DMS53 (cell line): ENCODE results near the gene CTIF.
A peak's percentile ranks its signal among the peaks of the same experiment; 100 is the strongest.
"Not testable (repeated sequence)": the region's sequence is repeated elsewhere in the genome, so short reads cannot be mapped to it uniquely, and the experiment has no call there.

ENCODE experiments used
- DNase-seq: peaks from one replicate; lab custom pipeline; 2025; lab: John Stamatoyannopoulos, UW

CTIF gene

DNA sequence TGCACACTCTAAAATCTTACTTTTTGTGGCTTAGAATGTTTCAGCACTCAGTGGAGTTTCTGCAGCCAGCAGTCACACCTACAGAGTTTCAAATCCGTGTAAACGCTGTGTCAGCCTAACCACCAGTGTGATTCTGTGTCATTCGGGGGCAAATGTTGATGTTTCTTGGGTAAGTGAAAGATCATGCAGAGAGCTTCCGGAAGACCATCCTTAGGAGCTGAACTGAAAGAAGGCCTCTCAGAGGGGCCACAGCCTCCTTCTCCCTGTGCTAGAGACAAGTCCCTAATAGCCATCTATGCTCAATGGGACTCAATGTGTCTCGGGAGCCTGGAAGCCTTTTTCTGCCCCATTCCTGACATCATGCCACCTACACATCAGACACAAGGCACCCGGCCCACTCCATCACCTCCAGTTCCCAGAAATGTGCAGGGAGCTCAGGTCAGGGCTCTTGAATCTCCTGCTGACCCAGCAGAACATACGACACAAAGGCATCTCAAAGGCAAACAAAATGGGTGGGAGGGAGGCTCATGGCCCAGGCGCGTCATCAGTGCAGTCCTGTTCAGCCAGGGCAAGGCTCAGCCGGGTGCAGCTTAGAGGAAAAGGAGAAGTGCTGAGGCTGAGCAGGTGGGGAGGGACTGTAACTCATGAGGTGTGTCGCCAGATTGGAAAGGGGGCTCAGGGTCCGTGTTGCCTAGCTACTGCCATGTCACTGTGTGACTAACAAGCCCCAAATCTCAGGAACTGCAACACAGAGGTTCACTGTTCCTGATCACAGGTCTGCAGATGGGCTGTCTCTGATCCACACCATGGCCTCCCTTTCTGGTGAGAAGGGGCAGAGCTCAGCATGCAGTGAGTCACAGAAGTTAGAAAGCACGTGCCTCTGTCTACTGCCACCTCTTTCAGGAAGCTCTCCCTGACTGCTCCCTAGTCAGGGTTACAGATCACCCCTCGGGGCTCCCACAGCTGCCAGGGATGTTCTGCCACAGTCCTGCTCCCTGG lies 329.9 kb downstream of the CTIF start:
- DNase-seq, result peak; percentile 73

DNA sequence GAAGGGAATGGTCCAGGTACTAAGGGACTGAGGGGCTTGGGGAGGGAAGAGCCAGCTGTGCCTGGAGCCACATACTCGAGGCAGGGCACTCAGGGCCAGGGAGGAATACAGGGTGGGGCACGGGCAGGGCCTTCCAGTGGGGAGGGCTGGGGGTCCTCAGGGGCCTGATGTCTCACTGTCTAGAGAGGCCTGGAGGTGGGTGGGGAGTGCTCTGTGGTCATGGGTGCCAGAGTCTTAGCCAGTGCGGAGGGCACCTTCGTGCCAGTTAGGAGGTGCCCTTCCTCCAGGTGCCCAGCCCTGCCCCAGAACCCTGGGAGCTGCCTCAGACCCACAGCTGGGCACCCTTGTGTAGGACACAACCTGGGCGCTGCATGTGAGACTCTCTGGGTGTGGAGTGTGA lies 330.8 kb downstream of the CTIF start:
- DNase-seq, result no peak

DNA sequence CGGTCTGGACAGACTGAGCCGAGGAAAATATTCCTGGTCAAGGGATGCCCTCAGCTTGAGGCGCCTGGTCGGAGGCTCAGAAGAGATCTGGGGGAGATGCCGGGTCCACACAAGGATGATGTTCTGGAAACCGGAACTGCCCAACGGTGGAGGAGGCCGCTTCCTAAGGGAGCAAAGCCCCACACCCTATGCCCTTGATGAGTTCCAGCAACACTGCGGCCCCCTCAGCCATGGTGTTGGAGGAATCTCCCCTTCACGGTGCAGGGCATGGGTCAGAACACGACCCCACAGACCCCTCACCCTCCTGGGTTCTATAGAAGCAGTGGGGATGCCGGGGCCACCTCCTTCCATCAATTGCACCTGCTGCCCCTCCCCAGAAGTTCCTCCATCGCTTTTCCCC lies 332.1 kb downstream of the CTIF start:
- DNase-seq, result not testable (repeated sequence)

DNA sequence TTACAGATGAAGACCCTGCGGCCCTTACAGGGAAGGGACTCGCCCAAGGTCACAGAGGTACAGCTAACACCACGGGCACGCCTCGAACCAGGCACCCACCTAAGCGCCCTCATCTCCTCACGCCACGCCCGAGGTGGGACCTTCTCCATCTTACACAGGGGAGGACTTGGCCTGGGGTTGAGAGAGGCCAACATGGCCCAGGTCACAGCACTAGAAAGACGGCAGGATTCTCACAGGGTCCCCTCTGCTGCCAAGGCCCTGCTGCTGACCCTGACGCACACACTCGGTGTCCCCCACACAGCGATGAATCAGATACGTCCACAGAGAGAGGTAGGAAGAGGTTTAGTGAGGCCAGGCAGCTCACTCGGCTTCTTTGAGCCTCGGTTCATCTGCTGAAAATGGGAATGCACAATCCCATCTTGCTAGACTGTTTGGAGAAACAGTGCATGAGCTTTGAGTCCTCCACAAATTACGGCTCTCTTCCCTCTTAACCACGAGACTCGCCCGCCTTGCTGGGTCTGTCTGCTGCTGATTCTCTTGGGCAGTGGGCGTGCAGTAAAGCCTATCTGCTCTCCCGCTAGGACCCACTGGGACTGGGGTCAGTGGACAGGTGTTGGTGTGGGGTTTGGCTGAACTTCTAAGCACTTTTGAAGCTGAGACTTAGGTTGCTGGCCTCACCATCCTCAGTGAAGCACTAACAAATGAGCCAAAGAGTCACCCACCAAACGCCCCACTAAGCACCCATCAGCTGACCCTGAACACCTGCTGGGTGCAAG lies 332.7 kb downstream of the CTIF start:
- no peak for DNase-seq

DNA sequence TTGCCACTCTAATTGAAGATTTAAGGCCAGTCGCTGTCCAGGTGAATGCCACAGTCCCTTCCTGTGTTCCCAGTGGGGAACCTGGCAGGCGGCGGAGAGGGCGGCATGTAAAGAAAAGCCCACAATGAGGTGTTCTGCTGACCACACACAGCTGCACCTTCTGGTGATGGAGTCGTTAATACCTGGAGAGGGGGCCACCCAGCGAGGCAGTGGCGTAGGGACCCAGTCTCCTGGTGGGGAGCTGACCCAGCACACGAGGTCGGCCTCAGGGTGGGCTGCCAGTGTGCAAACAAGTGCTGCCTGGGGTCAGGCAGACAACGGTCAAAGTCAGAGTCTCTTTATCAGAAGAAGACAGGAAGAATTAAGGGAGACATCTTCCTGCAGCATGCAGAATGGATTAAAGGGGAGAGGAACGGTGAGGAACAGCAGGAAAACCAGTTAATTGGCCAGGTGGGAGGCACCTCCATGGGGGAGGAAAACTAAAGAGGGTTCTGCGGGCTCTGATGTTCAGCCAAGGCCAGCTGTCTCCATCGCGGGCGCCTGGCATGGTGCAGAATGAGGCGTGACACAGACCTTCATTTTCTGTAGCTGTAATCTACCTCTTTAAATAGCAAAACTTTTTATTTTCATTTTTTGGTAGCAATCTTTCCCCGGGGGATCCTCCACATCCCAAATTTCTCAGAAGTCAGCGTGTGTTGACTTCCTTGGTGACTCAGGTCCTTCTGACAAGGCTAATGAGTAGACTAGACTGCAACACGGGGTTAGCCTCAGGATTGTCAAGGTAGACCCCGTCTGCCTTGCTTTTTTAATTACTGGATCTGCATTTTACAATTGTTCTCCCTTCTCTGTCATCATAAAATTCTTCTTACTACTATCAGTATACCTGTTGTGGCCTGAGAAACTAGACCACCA lies 333.7 kb downstream of the CTIF start:
- no peak for DNase-seq

DNA sequence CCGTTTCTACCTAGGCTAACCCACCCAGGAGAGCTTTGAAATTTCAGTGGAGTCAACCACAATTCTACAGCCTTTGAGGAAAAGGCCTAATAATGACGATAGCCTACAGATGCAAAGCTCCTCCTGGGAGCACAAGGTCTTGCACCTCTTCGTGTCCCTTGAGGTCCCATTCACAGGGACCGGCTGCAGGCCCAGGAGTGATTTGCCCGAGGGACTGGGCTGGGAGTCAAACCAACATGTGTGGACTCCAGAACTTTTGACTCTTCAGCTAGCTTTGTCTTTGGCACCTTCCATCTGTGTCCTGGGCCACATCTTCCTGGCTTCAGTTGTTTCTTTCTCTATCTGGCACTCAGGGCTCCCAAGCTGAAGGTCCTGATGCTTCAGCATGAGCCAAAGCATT lies 335.4 kb downstream of the CTIF start:
- DNase-seq, result no peak

DNA sequence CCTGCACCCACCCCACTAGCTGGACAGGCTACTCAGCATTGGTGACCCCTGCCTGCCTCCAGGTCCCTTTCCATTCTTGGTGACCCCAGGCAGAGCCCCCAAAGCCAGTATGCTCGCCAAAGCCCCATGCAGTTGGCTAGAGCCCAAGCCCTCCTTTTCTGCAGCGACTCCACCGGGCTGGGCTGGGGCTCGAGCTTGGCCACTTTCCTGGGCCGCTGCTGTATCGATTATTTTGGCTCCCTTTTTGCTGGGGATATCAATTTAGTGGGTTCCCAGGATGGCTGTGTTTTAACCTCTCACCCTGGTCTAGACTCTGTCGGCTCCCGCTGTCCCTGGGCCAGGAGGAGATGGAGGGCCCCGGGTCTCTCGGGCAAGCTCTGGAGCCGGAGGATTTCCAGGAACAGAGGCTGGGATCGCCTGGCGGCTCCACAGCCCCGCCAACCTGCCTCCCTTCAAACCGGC lies 335.9 kb downstream of the CTIF start:
- DNase-seq, result no peak

DNA sequence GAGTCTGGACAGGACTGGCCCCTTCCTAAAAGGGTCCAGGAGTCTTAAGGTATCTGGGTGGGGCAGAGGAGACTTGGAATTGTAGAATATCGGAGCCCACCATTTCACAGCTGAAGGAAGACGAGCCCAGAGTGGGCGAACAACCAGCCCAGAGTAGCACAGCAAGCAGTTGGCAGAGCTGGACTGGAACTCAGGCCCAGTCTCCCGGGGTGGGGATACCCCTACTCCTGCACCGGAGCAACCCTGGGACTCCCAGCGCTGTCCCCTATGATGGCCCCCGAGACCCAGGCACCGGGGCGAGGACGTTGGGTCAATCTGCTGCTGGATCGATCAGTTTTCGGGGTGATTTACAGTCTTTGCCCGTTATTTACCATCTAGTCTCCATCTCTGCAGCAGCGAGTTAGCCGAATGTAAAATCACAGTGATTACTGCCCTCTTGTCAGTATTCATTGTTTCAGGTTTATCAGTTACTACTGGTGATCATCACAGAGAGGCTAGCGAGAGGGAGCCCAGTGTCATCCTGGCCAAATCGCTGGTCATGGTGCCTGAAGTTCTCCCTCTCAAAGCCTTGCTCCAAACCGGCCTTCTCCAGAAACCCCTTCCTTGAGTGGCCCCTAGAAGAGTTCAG lies 336.6 kb downstream of the CTIF start:
- DNase-seq, result no peak

DNA sequence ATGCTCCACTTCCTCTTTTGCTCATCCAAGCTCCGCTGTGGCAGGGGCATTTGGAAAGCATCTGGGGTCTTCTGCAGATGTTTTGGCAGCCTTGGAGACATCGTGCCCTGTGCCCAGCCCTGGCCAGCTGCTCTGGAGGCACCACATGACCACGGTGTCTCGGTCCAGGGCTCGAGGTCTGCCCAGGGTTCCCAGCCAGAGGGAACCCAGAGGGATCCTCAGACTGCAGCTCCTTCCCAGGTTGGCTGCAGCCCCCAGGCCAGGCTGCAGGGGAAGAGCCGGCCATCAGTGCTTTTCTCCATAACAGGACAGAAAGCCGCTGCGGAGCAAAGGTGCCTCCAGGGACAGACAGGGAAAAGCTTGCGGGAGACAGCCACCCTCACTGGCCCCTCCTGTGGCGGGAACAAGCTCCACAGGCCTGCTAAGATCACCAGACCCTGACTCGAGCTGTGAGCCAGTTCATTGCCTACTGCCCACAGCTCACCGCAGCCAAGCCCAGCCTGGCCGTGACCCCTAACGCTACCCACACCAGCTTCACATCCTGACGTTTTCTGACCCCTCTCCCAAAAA lies 337.2 kb downstream of the CTIF start:
- DNase-seq, result peak; percentile 45

DNA sequence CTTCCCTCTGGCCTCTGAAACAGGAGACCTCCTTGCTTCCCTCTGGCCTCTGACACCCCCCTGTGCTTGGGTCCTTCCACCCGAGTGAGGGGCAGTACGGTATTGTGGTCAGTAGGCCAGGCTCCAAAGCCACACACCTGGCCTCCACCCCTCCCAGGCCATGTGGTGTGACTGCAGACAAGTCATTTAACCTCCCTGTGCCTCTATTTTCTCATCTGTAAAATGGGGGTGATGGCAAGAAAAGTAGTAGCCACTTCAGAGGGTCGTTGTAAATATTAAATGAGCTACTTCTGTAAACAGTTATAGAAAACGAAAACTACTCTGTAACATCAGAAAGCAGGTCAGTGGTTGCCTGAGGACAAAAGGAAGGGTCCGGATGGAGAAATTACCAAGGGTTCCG lies 337.8 kb downstream of the CTIF start:
- no peak for DNase-seq

DNA sequence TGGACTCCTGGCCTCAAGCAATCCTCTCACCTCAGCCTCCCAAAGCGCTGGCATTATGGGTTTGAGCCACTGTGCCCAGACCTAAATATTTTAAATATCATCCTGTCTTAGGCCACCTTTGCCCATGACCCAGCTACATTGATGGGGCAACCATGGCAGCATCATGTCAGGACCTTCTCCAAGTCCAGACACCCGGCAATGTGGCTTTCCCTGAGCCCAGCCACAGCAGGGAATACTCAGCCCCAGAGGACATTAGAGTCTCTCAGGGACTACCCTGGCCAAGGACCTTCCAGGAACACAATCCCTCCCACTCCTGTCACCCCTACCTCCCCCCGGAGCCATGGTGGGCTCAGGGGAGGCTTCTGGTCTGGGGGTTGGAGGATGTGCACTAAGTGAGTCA lies 339.1 kb downstream of the CTIF start:
- no peak for DNase-seq

DNA sequence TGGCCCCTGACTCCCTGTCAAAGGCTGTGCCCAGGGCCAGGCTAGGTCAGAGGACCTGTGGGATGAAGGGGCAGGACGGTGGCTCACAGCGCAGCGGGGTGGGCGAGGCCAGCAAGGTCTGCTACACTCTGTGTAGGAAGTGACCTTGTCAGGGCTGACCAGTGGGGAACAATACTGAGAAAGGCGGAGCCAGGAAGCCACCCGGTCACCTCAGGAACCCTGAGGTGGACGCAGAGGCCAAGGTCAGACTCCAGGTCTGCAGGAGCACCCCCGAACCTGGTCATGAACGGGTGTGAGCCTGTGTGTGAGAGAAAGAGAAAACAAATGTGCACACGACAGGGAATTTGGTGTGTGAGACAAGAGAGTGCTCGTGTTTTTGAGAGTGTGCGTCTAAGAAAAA lies 339.6 kb downstream of the CTIF start:
- DNase-seq, result peak; percentile 68

DNA sequence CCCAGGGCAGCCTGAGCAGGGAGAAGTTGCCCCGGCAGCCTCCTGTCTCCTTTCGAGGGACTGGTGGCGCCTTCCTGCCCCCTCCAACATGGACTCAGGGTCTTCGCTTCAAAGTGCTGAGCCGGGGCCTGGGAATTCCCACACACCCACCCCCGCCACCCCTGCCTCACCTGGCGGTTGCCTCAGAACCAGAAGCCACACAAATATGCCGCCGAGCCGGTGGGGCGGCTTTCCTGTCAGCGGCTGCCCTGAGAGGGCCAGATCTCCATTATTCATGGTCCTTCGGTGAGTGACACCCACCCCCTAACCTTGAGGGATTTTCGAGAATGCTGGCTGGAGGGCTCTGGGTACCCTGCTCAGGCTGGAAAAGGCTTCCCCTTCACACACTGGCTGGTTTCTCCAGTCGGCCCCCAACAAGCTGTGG lies 340.2 kb downstream of the CTIF start:
- peak; percentile 82 for DNase-seq

DNA sequence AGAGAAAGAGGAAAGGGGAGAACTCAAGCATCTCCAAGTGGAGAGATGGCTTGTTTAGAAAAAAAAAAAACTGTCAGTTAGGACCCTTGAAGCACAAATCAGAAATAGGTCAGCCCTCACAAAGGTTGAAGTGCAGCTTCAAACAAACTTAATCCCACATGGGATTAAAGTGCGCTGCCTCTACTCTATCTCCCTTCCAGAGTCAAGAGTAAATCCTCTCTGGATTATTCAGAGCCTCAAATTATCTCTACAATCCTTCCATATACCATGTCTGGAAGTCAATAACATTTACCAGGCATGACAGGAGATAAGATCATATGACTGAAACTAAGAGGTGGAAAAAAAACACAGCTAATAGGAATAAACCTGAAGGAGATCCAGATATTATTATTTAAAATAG lies 342.1 kb downstream of the CTIF start:
- DNase-seq, result no peak

DNA sequence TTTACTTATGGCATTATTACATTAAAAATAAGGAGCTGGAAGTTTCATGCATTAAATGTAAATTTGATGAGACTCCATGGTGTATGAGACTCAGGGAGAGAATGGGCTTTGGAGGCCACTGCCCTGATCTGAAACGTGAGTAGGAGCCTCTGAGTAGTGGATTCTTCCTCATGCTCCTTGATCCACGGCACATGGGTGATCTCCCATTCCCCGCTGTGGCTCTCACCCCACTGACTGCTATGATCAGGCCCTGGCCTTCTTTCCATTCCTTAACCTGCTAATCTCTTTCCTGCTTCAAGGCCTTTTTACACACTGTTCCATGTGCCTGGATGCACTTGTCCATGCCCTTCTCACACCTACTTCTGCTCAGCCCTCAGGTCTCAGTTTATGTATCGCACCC lies 343.5 kb downstream of the CTIF start:
- DNase-seq, result no peak

DNA sequence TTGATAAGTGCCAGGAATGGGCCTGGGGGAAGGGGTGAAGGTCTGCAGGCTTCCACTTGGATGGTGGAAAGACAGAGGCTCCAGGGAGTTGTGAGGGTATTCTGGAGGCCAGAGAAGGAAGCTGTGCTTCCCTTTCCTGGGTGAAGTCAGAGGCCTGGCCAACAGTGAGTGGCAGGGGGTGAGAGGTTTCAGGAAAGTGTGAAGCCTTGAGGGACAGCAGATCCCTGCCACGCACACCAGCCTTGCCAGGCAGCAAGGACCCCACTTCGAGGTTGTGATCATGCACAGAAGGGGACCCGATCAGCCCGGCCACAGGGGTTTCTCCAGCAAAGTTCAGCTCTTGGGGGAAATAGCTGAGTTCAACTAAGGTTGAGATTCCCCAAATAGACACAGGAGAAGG lies 345.5 kb downstream of the CTIF start:
- no peak for DNase-seq

DNA sequence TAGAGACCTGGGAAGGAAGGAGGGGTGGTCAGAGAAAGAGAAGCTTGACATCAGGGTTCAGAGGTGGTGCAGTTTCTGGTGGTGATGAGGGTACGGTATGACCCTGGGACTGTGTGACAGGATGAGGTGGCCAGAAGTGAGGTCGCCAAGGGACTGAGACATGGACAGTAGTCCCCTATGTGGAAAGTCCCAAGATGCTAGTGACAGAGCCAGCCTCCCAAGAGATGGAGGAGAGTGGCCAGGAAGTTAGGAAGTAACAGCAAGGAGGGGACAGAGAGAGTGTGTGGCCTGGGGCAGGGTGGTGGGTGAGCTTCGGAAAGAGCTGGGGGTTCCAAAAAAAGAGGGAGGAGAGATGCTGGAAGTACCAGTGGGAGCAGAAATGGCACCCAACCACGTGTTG lies 345.9 kb downstream of the CTIF start:
- DNase-seq, result no peak

DNA sequence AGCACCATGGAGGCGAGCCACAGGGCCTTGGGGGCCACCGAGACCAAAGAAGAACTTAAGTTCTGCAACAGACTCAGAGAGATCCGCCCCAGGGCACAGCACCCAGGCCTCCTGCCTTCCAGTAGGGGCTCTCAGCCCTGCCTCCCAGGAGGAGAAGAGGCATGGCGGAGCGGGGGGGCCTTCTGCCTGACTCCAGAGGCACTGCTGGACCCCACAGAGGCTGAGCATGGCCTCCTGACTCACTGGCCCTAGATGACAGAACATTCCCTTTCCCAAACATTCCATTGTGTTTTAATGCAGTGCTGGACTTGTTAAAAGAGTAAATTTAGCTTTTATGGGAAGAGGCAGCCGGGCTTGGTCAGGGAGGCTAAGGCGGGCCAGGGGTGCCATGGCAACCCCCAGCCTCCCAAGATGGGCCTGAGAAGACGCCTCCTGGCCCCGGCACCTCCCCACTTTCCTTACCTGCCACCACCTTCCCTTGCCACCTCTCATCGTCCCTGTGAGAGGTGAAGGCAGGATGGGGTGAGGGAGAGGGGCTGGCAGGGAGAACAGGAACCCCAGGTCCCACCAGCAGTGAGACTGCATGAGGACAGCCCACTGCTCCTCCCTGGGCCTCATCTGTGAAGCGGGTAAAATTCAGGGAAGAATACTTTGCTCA lies 346.6 kb downstream of the CTIF start:
- DNase-seq, result no peak

DNA sequence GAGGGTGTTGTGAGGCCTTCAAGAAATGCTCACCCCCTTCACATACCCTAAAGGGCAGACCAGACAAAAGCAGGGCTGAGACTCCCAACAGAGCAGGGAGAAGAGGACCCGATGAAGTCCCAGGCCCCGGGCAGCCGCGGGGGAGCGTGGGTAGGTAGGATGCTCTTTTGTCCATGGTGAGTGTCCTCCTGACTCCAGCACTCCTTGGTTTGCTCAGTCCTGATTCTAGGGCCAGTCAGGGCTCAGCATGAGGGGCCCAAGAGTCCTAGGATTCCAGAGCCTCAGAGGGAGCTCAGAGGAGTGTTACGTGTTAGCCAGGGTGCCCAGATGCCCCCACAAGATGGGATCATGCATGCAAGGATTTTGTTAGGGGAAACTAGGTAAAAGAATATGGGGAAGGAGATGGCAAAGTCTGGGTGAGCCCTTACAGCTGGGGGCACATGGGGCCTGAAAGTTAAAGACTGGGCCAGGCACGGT lies 347.1 kb downstream of the CTIF start:
- no peak for DNase-seq

DNA sequence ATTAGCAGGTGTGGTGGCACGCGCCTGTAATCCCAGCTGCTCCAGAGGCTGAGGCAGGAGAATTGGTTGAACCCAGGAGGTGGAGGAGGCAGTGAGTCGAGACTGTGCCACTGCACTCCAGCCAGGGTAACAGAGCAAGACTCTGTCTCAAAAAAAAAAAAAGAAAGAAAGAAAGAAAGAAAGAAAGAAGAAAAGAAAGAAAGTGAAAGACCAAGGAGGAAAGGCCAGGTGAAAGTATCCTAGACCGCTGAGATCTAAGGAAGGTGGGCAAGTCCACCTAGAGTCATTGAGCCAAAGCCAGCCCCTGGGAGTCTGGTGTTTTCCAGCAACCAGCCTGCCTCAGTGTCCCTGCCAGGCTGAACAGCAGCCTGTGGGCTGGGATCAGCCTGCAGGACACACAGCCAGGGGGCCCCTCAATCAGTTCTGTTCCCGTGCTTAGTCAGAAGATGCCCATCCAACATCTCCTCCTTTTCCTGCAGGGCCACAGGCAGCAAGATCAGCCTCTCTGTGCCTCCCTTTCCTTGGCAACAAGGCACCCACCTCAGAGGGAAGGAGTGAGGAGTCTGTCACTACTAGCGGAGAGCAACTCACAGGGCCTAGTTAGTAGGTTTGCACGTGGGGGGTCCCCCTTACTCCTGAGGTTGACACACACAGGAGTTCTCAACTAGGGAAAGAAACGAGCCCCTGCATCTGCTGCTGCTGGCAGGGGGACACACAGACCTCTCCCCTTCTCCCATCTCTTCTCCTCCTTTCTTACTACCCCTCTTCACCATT lies 347.9 kb downstream of the CTIF start:
- no peak for DNase-seq
